ENCODE results near the gene RALGDS. TPM values are rescaled to one million over a fixed set of nuclear protein-coding genes. Genes with fewer than 3 reads are reported as not detected.

The RALGDS gene
- total RNA-seq, 2 donors from 2014 or later, result 27.8 to 64.6 TPM

DNA sequence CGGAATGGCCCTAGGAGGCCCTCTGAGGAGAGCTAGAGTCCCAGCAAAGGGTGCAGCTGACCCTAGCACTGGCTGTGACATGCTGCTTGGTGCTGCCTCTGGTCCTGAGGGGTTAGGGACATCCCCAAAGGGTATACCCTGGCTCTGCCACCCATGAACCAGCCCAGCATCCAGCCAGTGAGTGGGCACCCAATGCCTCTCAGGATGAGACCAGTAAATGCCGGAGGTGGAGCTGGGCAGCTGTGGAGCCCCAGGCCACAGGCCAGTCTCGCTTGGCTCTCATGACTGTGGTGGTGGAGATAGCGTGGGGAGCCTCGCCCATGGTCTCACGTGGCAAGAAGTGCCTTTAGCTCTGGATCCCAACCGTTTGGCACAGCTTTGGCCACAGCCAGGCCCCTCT, 63.0 kb downstream of the RALGDS start:
- WGBS, 2 donors, result 61 to 70% methylated on average over 3 to 7 of the region's 7 CpGs
- intact Hi-C loops (cut with DNase I), result no loop called here
- ATAC-seq (no peak), DNase-seq (no peak)
- peaks cover 86% of the 10 kb centered on the region for H3K4me1 ChIP-seq
- no peaks in the 10 kb centered on the region for H3K9me3 ChIP-seq
- no peak for TF ChIP-seq POLR2A (IDR thresholded peaks at IDR 0.05)
- no peaks in the 10 kb centered on the region for H3K27me3 ChIP-seq
- H3K27ac ChIP-seq, result peak overlapping the region in 3 of 4 donors; percentile 93 to 98 (median 97)
- H3K36me3 ChIP-seq (replicated peaks in 1 of 2; ENCODE audit: insufficient read depth in 1 of 2, low read depth in 2 of 2), result peaks cover 0 to 4% of the 10 kb centered on the region in 2 donors
- H3K4me3 ChIP-seq, result no peak overlapping the region

- TF ChIP-seq, protein P1, sequence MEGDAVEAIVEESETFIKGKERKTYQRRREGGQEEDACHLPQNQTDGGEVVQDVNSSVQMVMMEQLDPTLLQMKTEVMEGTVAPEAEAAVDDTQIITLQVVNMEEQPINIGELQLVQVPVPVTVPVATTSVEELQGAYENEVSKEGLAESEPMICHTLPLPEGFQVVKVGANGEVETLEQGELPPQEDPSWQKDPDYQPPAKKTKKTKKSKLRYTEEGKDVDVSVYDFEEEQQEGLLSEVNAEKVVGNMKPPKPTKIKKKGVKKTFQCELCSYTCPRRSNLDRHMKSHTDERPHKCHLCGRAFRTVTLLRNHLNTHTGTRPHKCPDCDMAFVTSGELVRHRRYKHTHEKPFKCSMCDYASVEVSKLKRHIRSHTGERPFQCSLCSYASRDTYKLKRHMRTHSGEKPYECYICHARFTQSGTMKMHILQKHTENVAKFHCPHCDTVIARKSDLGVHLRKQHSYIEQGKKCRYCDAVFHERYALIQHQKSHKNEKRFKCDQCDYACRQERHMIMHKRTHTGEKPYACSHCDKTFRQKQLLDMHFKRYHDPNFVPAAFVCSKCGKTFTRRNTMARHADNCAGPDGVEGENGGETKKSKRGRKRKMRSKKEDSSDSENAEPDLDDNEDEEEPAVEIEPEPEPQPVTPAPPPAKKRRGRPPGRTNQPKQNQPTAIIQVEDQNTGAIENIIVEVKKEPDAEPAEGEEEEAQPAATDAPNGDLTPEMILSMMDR (IDR thresholded peaks at IDR 0.05), result no peak
- no peak for TF ChIP-seq POLR2A (IDR thresholded peaks at IDR 0.05)
- Histone ChIP-seq H3K4me1 (peaks cover 91% of the 10 kb centered on the region), H3K9me3 (no peaks in the 10 kb centered on the region), H3K4me3 (no peak overlapping the region), H3K36me3 (replicated peaks in 1 of 2; ENCODE audit: insufficient read depth in 1 of 2, low read depth in 2 of 2) (peaks cover 0 to 4% of the 10 kb centered on the region in 2 donors), H3K27ac (peak overlapping the region; percentile 17 to 98 (median 95)), H3K27me3 (no peaks in the 10 kb centered on the region)
- no peak for DNase-seq
- ATAC-seq, result no peak
- WGBS, 2 donors, result 85 to 92% methylated on average over 10 to 11 of the region's 12 CpGs
- intact Hi-C loops (cut with DNase I), result no loop called here
Measured at GRCh38 chr9:133057553-133057952, 63.5 kb downstream of the RALGDS start.

- Histone ChIP-seq H3K27ac (peak overlapping the region; percentile 17 to 98 (median 95)), H3K4me1 (peaks cover 96% of the 10 kb centered on the region), H3K4me3 (no peak overlapping the region), H3K9me3 (no peaks in the 10 kb centered on the region), H3K27me3 (no peaks in the 10 kb centered on the region), H3K36me3 (replicated peaks in 1 of 2; ENCODE audit: insufficient read depth in 1 of 2, low read depth in 2 of 2) (peaks cover 0 to 4% of the 10 kb centered on the region in 2 donors)
- WGBS, 2 donors, result 39 to 47% methylated on average over 5 to 6 of the region's 8 CpGs
- peak; percentile 40 to 73 (median 61) for DNase-seq
- intact Hi-C loops (cut with DNase I), result no loop called here
- no peak for ATAC-seq
- TF ChIP-seq POLR2A (IDR thresholded peaks at IDR 0.05), result no peak
- TF ChIP-seq, protein P1 (IDR thresholded peaks at IDR 0.05), result no peak
Measured at GRCh38 chr9:133057006-133057405, 64.0 kb downstream of the RALGDS start.

DNA sequence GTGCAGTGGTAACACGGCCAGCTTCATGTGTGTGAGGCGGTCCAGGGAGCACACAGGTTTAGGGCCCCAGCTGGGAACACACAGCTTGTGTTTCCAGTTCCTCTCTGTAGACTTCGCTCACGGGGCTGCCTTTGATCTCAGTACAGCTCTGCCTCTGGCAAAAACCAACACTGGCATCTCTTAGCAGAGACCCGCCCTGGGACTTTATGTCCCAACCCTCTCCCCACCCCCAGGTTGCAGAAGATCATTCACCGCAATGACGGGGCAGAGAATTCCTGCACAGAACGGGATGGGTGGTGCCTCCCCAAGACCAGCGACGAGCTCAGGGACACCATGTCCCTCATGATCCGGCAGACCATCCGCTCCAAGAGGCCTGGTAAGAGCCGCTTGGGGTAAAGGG, 64.5 kb downstream of the RALGDS start:
- H3K27ac ChIP-seq, result peak overlapping the region; percentile 54 to 98 (median 95)
- peak in 2 of 4 donors; percentile 54 to 70 for DNase-seq
- H3K9me3 ChIP-seq, result no peaks in the 10 kb centered on the region
- TF ChIP-seq, protein P1 (IDR thresholded peaks at IDR 0.05), result no peak
- no peak for TF ChIP-seq POLR2A (IDR thresholded peaks at IDR 0.05)
- peaks cover 0 to 4% of the 10 kb centered on the region in 2 donors for H3K36me3 ChIP-seq (replicated peaks in 1 of 2; ENCODE audit: insufficient read depth in 1 of 2, low read depth in 2 of 2)
- H3K4me1 ChIP-seq, result peaks cover 100% of the 10 kb centered on the region
- intact Hi-C loops (cut with DNase I), result no loop called here
- no peaks in the 10 kb centered on the region for H3K27me3 ChIP-seq
- H3K4me3 ChIP-seq, result no peak overlapping the region
- no peak for ATAC-seq
- WGBS, 2 donors, result 83% methylated on average over 9 to 13 of the region's 13 CpGs

DNA sequence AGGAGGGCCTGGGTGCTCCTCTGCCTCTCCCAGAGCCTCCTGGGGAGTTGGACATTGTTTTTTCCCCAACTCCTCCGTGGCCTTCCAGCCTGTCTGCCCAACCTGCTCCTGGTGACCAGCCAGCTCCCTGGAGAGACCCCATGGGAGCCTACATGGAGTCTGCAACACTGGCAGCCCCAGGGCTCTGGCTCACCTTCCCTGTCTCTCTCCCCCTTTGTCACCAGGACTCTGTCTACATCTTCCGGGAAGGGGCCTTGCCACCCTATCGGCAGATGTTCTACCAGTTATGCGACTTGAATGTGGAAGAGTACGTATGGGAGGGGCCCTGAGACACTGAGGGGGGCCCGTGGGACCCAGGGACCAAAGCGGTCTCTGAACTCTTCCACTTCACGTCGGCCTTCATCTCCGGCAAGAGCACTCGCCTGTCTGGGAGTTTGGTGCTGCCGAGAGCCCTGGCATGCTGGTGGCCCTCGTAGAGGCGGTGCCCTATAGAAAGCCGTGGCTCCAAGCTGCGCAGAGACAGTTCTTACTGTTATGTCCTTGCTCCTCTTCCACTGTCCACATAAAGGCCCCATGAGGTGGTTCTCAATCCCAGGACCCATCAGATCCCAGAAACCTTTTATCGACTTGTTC, 65.1 kb downstream of the RALGDS start:
- 88 to 91% methylated on average over 14 to 17 of the region's 17 CpGs for WGBS, 2 donors
- Histone ChIP-seq H3K27me3 (no peaks in the 10 kb centered on the region), H3K4me1 (peaks cover 100% of the 10 kb centered on the region), H3K9me3 (no peaks in the 10 kb centered on the region), H3K27ac (peak overlapping the region; percentile 85 to 98 (median 88)), H3K36me3 (replicated peaks in 1 of 2; ENCODE audit: insufficient read depth in 1 of 2, low read depth in 2 of 2) (peaks cover 0 to 4% of the 10 kb centered on the region in 2 donors), H3K4me3 (no peak overlapping the region)
- no peak for DNase-seq
- intact Hi-C loops (cut with DNase I), result no loop called here
- TF ChIP-seq POLR2A (IDR thresholded peaks at IDR 0.05), result no peak
- TF ChIP-seq, protein P1 (IDR thresholded peaks at IDR 0.05), result no peak
- ATAC-seq, result no peak
